Fibroblast of skin of abdomen (primary cell): Measurements from ENCODE around the gene GPC3.
"Not testable (repeated sequence)": the region's sequence is repeated elsewhere in the genome, so short reads cannot be mapped to it uniquely, and the experiment has no call there.

ENCODE experiments used
- DNase-seq: peaks from one replicate; pipeline ENCODE4 v3.0.0-alpha.2; 2013

GPC3 gene

DNA sequence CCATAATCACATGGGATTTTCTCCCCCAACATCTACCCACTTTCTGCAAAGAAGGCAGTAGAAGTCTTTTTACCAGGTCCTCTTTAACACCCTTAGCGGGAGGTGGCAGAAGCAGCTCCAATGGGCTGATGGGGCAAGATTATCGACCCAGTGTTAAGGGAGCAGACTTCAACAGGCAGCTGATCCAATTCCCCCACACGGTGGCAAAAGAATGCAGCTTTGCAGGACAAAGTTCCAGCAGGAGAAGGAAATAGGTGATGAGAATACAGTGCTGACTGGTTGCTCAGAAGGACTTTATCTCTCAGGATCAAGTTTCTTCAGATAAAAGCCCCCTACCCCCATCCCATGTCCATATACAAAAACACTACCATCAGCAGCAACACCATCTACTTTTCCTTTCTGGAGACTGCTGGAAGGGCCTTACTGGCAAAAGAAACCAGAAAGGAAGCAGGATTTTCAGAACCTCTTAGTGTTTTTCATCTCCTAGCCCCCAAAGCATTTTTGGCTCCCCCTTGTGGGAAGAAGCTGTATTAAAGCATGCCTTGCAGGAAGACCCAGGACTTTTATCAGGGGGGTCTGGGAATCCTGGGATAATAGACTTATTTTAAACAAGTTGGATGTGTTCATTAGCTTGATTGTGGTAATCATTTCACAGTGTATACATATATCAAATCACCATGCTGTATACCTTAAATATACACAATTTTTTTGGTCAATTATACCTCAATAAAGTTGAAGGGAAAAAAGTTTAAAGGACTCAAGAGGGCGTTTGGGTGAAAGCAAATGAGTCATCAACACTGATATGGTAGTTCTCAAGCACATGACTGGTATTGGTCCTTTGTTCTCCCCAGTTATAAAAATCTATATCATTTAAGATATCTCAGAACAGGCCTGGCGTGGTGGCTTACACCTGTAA is 146.4 kb downstream of the GPC3 start:
- peak; percentile 24 for DNase-seq

DNA sequence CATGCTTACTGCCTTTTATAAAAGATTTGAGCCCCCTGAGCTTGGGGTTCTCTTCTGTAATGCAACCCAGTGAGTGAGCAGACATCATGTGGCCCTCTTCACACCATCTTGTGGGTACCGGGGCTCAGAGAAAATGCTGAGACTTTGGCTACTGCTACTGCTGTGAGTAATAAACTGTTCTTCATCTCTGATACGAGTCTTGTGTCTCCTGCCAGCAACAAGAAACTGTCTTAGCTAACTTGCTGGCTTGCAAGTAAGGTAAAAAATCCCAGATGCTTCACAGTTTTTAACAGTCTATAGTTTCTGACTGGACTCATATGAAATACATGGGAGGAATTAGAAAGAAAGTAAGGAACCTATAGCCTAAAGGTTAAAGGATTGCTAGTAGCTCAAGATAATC is 148.3 kb downstream of the GPC3 start:
- DNase-seq = no peak

DNA sequence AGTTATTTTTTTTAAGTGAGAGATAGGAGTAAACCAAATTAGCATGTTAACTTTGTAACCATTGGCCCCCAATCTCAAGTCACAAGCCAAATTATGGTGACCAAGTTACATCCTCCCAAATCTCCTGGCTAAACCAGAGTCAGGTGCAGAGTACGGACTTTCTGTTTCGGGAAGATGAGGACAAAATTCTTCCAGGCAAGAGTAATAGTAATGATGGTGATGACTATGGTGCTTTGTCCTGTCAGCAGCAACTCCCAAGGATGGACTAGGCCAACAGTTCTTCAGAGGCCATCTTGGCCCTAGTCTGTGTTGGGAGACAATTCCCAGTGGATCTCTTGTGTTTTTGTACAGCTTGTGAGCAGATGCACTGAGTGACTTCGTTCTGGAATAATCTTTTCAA is 148.8 kb downstream of the GPC3 start:
- no peak for DNase-seq

DNA sequence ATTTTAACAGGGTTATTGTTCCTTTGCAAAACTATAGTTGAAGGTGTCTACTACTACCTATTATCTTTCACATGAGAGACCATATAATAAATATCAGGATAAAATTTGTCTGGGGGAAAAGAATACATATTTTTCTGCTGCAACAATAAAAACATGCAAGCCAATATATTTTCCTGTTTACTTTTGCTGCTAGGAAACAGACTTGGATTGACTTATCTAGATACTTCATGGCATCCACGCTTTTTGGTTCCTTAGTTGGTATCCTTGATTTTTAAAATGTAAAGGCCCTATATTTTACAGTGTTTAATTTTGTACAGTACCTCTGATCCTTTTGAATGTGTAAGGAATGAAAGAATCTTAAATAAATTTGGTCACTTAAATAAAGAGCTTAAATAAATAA is 150.6 kb downstream of the GPC3 start:
- no peak for DNase-seq

DNA sequence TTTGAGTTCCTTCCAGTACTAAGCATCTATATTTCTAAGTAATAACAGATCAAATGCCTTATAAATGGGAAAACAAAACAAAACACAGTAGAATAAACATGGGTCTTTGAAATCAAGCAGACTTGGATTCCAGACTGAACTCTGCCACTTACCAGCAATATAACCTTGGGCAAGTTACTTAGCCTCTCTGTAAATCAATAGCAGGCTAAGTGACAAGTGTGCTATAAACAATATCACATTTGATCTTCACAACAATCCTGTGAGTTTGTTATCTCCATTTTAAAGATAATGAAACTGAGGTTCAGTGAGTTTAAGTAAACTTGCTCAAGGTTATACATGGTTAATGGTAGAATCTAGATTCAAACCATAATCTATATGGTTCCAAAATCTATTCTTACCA is 165.8 kb downstream of the GPC3 start:
- no peak for DNase-seq

DNA sequence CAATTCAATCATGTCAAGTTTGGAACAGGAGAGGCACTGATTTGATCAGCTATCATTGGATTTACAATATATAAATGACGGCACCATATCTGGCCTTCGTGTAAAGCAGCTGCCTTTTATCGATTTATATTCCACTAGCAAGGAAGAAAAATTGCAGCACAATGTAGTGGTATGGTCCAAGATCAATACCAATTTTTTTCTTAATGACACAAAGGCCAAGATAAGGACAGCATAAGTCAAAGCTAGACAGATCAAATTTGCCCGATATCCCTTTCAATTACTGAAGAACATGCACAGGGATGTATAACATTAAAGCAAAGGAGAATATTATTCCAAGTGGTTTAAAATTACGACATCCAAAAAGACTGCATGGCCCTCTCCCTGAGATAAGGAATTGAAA is 167.4 kb downstream of the GPC3 start:
- no peak for DNase-seq

DNA sequence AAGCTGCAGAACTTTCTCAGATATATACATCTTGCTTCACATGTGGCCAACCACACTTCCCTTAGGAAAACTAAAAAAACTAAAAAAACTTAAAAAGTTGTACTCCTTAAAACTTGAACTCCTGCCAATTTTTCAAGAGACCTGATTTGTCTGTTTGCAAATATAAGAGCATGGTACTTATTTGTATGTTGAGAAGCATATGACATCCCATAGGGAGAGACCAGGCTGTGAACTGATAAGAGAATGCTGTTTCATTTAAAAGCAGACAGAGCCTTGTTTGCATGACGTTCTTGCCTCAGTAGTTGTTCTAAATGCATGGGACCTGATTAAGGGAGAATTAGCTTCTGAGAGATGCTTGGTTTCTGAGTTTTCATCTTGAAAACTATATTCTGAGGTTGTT is 169.9 kb downstream of the GPC3 start:
- no peak for DNase-seq

DNA sequence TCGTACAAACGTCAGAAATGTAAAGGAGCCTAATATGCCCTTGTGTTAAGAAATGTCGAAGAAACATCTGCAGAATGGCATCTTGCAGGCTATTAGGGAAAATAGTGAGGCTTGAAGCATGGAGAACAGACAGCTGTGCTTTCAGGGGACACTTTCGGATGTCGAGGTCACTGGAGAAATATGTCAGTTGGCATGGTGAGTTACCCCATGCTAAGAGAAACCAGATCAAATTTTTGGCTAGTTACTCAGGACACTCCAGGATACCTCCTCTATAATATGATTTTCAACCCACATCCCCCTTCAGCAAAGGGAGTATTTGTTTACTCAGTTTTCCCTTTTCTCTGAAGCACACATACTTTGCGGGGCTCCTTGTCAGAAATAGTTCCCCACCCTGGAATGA is 171.4 kb downstream of the GPC3 start:
- peak; percentile 42 for DNase-seq

DNA sequence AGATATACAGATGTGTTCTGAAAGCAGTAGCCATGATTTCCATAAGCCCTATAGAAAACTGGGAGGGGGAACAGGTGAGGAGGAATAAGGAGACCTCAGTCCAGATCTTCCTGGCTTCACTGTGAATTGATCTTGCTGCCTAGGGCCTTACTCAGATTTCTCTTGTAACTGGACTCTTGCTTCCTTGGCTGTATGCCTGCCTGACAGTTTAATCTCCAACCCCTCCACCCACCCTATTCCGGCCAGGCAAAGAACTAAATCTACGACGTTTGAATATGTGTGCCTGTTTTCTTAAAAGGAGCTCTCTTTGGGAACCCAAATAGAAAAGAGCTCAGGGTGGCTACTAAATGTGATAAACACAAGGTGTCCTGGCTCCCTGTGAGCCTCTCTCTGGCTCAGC is 173.0 kb downstream of the GPC3 start:
- DNase-seq = no peak

DNA sequence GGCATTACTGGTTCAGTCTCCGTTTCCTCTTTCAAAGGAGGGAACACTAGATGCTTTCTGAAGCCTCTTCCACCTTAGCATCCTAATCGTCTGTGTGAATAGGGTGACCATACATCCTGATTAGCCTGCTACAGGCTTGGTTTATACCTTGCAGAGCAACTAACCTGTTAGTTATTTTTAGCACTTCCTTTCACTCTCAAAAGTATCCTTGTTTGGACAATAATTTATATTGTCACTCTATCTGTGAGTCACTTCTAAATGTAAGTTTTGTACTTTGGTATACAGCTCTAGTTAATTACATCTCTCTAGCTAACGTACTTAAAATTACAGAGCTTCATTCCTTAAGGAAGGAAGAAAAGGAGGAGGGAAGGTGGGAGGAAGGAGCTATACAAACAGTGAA is 174.5 kb downstream of the GPC3 start:
- DNase-seq = no peak

DNA sequence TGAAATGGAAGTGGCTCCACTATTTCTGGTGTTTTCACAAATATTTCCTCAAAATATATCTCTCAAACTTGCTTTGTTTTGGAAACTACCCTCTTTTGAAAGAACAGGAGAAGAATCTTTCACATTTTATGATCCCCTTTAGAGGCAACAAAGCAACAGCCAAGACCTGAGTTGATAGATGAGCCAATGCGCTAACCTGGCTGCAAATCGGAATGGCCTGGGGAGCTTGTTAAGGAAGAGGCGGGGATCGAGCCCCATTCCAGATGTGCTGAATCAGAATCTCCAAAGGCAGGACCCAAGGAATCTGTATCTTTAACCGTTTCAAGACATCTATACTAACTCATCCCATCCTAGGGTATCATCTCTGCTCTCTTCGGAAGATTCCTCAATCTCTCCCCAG is 181.3 kb downstream of the GPC3 start:
- DNase-seq = no peak

DNA sequence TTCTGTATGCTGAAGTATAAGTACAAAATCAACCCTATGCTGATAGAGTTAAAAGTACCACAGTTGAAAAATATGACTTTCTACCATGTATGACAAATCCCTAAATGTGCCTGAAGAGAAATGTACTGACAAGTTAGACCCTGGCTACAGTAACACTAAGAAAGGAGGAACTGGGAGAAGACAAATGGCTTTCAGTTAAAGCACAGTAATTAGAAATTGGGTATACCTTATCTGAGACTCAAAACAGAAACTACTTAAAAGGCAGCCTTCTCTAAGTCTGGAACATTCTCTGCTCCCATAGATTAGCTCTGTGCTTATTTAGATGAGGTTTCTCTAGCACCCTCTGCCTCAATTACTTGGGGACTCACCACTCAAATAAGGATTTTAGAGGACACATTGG is 189.1 kb downstream of the GPC3 start:
- DNase-seq = no peak

DNA sequence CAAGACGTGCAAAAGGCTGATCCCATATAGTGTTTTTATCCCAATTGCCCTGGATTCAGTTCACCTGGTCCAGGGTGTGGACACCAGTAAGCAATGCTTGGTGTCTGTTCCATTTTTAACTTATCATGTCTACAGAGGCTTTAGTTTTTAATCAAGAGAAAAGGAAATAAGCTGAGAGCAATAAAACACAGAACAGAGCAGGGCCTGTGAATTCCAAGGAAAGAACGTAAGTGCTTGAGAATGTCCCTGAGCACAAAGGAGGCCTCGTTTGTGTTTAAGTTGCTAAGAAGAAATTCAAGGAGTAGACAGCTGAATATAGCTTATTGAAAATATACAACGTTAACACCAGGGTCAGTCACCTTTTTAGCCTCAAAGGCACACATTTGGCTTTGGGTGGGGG is 191.3 kb downstream of the GPC3 start:
- peak; percentile 20 for DNase-seq

DNA sequence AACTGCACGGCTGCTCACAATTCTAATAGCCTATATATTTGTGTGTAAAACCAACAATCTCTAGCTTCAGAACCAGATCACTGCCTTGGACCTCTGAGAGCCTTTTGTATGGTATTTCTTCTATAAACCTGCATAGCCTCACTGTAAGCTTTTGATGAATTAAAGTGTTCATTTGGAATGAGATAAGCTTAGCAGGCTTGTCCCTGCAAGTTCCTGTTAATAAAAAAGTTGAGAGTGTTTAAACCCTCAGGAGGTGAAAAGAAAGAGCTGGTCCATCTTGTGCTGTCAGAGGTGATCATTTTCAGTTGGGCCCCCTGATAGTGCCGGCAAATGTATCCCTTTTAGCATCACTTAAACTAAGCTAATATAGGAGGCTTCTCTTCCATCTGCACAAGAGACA is 191.8 kb downstream of the GPC3 start:
- DNase-seq = no peak

DNA sequence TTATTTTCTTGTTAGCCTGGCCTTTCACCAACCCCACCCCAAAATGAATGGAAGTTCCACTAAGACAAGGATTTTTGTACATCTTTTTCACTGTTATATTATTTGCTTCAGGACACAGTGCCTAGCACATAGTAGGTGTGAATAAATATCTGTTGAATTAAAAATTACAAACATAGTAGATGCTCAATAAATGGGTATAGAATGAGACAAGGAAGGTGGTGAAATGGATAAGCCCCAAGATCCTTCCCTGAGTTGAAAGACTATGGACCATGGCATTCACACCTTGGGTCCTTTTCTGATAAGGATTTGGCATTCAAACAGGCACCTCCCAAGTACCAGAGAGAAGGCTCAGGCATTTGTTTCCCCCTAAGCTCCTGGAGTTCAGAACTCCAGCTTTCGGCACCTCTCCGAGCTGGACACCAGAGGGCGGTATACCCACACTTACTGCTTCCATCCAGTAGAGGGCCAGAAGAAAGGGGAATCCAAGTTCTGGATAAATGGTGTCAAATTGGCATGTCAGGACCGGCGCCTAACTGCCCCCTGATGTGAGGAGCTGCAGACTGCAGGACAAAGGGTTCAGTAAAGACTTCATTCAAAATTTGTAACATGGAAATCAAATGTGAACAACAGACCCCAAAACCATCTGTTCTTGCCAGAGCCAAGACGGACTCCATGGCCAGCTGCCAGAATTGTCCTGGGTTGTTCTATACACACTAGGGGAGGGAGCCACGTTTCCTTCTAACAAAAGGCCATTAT is 193.0 kb downstream of the GPC3 start:
- DNase-seq = peak; percentile 62

DNA sequence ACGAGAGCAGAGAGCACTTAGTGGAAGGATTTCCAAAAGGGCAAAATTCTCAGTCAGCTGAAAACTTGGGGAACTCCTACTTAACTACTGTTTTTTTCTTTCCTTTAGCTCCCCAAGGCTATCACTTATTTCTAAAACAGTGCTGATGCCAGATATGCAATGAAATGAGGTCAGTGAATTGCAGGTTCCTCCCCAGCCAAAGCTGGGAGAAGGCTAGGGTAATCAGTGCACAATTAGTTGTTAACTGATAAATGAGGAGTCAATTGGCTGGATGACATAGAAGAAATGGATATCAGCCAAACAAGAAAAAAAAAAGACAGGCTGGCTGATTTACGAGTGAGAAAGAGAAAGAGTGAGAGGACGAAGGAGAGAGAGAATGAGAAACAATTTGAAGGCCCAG is 195.6 kb downstream of the GPC3 start:
- no peak for DNase-seq

DNA sequence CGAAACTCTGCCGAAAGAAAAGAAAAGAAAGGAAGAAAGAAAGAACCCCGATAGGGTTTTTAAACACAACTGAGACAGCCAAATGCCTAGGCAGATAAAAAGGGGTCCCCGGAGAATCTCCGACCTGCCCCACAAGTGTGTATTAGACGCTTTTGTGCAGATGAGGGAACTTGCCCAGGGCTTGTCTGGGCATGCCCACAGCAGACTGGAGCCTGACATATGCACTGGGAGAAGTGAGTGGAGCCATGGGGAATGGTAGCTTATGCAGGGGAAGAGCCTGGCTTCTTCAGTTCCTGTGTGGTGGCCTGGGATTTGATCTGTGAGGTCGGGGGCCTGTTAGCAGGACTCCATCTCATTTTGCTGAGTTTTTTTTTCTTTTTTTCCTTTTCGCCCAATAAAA is 199.0 kb downstream of the GPC3 start:
- DNase-seq = no peak

DNA sequence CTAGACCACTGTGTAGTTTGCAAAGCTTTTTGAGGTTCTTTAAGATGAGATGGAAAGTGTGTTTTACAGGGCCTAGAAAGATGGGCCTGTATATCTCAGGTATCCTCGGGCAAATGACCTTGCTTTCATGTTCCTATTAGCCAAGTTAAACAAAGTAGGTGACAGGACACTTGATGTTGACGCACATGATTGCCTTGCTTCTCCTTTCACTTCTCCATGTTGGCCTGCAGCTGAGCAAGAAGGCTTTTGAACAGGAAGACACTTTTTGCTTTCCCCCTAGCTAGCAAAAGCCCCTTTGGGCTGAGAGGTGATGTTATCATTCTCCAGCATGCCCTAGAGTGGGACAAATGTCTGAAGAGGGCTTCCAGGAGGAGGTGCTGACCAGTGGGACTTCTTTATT is 202.1 kb downstream of the GPC3 start:
- no peak for DNase-seq

DNA sequence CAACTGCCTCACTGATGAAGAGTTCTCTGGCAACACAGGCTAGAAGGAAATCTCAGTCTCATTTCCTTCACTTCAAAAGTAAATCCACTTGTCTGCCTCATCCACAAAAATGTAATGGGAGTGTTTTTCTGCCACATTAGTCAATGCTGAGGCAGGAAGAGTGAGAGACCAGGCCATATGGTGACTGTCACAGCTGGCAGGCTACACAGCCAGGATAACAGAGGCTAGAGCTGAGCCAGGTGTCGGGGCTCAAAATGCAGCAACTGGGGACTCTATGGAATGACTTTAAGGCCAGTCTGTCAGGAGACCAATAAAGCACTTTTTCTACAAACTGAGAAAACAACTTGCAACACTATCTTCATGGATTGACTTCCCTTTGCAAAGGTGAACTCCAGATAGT is 204.2 kb downstream of the GPC3 start:
- DNase-seq = no peak

DNA sequence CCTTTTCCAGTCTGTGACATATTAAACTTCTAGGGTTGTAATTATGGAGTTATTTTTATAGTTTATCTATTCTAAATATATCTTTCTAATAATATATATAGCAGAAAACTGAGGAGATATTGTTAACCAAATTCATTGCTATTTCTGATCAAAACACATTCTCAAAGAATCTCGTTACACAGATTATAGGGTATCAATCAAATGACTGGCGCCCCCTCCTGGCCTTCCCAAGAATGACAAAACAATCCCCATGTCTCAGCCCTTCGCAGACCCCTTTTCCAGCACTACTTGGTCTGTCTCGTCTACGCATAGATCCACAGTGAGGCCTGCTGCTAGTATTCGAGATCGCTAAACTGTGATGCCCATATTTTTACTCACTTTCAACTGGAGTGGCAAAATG is 209.3 kb downstream of the GPC3 start:
- no peak for DNase-seq

DNA sequence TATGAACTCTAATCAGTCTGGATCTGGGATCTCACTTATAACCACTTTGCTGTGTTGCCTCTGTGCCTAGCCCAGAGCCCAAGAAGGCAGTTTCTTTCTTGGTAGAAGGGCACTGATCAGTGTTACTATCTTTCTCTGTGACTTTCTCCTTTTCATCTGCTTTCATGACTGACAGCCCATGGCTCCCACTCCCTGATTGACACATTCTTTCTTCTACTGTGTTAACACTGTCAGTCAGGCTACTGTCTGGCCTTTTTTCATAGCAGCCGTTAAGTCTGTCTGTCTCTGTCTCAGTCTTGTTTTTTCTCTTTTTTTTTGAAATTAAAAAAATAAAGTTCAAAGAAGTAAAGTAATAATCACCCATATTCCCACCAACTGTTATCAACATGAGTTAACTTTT is 210.6 kb downstream of the GPC3 start:
- DNase-seq = no peak

DNA sequence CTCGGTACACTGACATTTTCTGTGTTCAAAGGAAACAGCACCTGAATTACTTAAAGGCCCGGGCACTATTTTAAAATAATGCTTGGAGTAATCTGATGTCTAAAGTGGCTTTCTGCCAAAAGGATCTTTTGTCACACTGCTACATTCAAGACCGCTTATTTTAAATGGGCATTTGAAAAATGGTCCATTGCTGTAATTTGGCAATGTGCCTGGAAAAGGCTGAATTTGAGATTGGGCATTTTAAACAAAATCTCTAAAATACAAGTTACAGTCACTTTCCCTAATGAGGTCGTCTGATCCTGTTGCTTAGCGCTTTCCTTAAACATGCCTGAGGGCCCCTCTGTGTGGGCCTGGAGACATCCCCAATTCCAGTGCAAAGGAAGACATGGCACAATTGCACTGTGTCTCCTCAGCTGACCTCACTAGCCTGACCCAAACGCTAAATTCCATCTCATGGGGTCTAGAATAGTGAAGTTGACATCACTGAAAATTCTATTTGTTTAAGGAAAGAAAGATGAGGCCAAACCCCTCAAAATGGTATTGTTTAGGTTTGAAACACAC is 214.2 kb downstream of the GPC3 start:
- no peak for DNase-seq

DNA sequence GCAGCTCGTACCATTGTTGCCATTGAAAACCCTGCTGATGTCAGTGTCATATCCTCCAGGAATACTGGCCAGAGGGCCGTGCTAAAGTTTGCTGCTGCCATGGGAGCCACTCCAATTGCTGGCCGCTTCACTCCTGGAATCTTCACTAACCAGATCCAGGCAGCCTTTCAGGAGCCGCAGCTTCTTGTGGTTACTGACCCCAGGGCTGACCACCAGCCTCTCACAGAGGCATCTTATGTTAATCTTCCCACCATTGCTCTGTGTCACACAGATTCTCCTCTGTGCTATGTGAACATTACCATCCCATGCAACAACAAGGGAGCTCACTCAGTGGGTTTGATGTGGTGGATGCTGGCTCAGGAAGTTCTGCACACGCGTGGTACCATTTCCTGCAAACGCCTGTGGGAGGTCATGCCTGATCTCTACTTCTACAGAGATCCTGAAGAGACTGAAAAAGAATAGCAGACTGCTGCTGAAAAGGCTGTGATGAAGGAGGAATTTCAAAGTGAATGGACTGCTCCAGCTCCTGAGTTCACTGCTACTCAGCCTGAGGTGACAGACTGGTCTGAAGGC is 222.3 kb downstream of the GPC3 start:
- not testable (repeated sequence) for DNase-seq
